Measurements from ENCODE around the gene NME3. TPM values are rescaled to one million over a fixed set of nuclear protein-coding genes. Genes with fewer than 3 reads are reported as not detected.

NME3 gene
- total and polyA plus RNA-seq, 2 donors (not counting 3 experiments of a cell fraction or from before 2014, with no cell fraction given) = 38.2 to 74.4 TPM

DNA sequence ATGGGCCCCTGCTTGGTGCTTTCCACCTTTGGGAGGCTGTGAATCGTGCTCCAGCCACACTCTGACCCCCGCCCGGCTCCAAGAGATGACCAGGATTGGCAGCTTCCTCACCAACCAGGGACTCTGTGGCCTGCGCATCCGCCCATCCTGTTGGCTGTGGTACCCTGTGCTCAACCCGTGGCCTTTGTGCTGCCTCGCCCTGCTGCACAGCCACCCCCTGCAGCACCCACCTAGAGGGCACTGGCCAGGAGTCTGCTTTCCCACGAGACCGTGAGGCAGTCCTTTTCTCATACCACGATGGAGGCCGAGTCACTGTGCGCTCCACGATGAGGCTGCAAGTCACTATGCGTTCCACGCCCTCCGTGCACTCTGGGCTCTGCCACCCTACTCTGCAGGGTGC, 19.4 kb downstream of the NME3 start:
- no TSS peak for BruUV-seq (replicated peaks)
- no peak overlapping the region for H3K9ac ChIP-seq (replicated peaks; ENCODE audit: extremely low read depth, insufficient read depth, low read length)
- H3K4me1 ChIP-seq (ENCODE audit: control insufficient read depth, extremely low read depth, insufficient read depth, low read length) = no peaks in the 10 kb centered on the region
- no peaks in the 10 kb centered on the region for H3K27me3 ChIP-seq (ENCODE audit: control insufficient read depth in 2 of 2, insufficient read depth in 2 of 2, low read length in 2 of 2)
- TF ChIP-seq GATA2 (IDR thresholded peaks at IDR 0.05; ENCODE audit: insufficient read depth, insufficient read length, low read depth, low read length) (no peak), JUN (IDR thresholded peaks at IDR 0.05; ENCODE audit: borderline replicate concordance, insufficient read depth, insufficient read length, low read depth) (no peak), FOS (IDR thresholded peaks at IDR 0.05; ENCODE audit: borderline replicate concordance, insufficient read depth, low read length) (no peak), POLR2AphosphoS5 (IDR thresholded peaks at IDR 0.05; ENCODE audit: insufficient read depth, low read depth, low read length) (no peak), POLR2A (IDR thresholded peaks at IDR 0.05; ENCODE audit: low read depth, low read length) (no peak), MYC (IDR thresholded peaks at IDR 0.05; ENCODE audit: low read depth, low read length) (no peak), EZH2 (IDR thresholded peaks at IDR 0.05; ENCODE audit: borderline replicate concordance, low read depth, low read length, severe bottlenecking) (no peak)
- TF ChIP-seq, protein P1, sequence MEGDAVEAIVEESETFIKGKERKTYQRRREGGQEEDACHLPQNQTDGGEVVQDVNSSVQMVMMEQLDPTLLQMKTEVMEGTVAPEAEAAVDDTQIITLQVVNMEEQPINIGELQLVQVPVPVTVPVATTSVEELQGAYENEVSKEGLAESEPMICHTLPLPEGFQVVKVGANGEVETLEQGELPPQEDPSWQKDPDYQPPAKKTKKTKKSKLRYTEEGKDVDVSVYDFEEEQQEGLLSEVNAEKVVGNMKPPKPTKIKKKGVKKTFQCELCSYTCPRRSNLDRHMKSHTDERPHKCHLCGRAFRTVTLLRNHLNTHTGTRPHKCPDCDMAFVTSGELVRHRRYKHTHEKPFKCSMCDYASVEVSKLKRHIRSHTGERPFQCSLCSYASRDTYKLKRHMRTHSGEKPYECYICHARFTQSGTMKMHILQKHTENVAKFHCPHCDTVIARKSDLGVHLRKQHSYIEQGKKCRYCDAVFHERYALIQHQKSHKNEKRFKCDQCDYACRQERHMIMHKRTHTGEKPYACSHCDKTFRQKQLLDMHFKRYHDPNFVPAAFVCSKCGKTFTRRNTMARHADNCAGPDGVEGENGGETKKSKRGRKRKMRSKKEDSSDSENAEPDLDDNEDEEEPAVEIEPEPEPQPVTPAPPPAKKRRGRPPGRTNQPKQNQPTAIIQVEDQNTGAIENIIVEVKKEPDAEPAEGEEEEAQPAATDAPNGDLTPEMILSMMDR (IDR thresholded peaks at IDR 0.05; ENCODE audit: extremely low read depth in 1 of 2, insufficient read depth in 1 of 2, low read depth in 1 of 2, low read length in 2 of 2) = no peak
- TF ChIP-seq, protein P2, sequence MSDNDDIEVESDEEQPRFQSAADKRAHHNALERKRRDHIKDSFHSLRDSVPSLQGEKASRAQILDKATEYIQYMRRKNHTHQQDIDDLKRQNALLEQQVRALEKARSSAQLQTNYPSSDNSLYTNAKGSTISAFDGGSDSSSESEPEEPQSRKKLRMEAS (IDR thresholded peaks at IDR 0.05; ENCODE audit: insufficient read depth, insufficient read length) = no peak
- DNase-seq (ENCODE audit: low read depth, low spot score) = no peak
- H3K9me1 ChIP-seq (replicated peaks; ENCODE audit: control insufficient read depth, extremely low read depth, insufficient read depth, low read length) = no peaks in the 10 kb centered on the region
- no peak overlapping the region for H3K4me2 ChIP-seq (ENCODE audit: insufficient read depth, low read length)
- dilution Hi-C loops (cut with MboI; ENCODE audit: extremely low pct_ligation_motif_present, low sequenced_read_pairs) (no loop called here), intact Hi-C loops (cut with micrococcal nuclease) (no loop called here)
- CTCF ChIA-PET = interaction anchor here (0.8 to 1.3 kb wide), 2 partner anchors 19 to 74 kb away, joined by 3 read pairs; partner anchors contain the start of gene JPT2
- no peak overlapping the region for H3K4me3 ChIP-seq (replicated peaks in 1 of 3; ENCODE audit: insufficient read depth in 1 of 3, low read depth in 1 of 3, low read length in 3 of 3)
- H3K79me2 ChIP-seq (ENCODE audit: control insufficient read depth, insufficient read depth, low read length) = no peaks in the 10 kb centered on the region
- H4K20me1 ChIP-seq (replicated peaks; ENCODE audit: control insufficient read depth, extremely low read depth, insufficient read depth, low read length) = no peaks in the 10 kb centered on the region
- H3K9me3 ChIP-seq (replicated peaks; ENCODE audit: control insufficient read depth, insufficient read depth, low read length) = no peaks in the 10 kb centered on the region
- POLR2A ChIA-PET = no interaction called here
- H2AFZ ChIP-seq (ENCODE audit: low read depth, low read length) = no peak overlapping the region
- FAIRE-seq = no peak
- no peak overlapping the region for H3K27ac ChIP-seq (ENCODE audit: insufficient read depth, low read depth, low read length)
- peaks cover 7 to 44% of the 10 kb centered on the region in 2 experiments for H3K36me3 ChIP-seq (ENCODE audit: control insufficient read depth in 2 of 2, extremely low read depth in 1 of 2, insufficient read depth in 2 of 2, low read length in 2 of 2)

Data from endothelial cell of umbilical vein (primary cell).